H9 (cell line): Measurements from ENCODE around the gene ANKRD44. TPM values are rescaled to one million over a fixed set of nuclear protein-coding genes. Genes with fewer than 3 reads are reported as not detected.

Experiments
- DNase-seq: peaks from one replicate; pipeline ENCODE4 v3.0.0-alpha.2; 2017
- H2AFZ ChIP-seq: one replicate; pipeline ENCODE4 v1.6.1; 2013; ENCODE audit warnings: mild to moderate bottlenecking, low read length, control low read depth, moderate library complexity
- H2AK5ac ChIP-seq: 2 replicates; pipeline ENCODE4 v1.6.1; 2013; ENCODE audit warnings: low read length, control low read depth, mixed read lengths; ENCODE audit not compliant: insufficient read length
- H2BK120ac ChIP-seq: one replicate; pipeline ENCODE4 v1.6.1; 2013; ENCODE audit warnings: low read depth, mild to moderate bottlenecking, low read length, control low read depth, inconsistent platforms; ENCODE audit not compliant: poor library complexity, severe bottlenecking
- H2BK12ac ChIP-seq: 2 replicates; pipeline ENCODE4 v1.6.1; 2013; ENCODE audit warnings: low read length, control low read depth, mixed read lengths, low read depth; ENCODE audit not compliant: insufficient read length
- H2BK15ac ChIP-seq: 2 replicates; pipeline ENCODE4 v1.6.1; 2013; ENCODE audit warnings: low read depth, low read length, control low read depth
- H2BK20ac ChIP-seq: one replicate; pipeline ENCODE4 v1.6.1; 2013; ENCODE audit warnings: low read depth, mild to moderate bottlenecking, low read length, control low read depth, inconsistent platforms; ENCODE audit not compliant: poor library complexity, severe bottlenecking
- H2BK5ac ChIP-seq: 2 replicates; pipeline ENCODE4 v1.6.1; 2013; ENCODE audit warnings: low read length, control low read depth, mixed read lengths; ENCODE audit not compliant: insufficient read length
- H3K14ac ChIP-seq: 2 replicates; pipeline ENCODE4 v1.6.1; 2013; ENCODE audit warnings: low read length, control low read depth; ENCODE audit not compliant: insufficient read depth
- H3K18ac ChIP-seq: 2 replicates; pipeline ENCODE4 v1.6.1; 2013; ENCODE audit warnings: low read depth, mild to moderate bottlenecking, mixed read lengths, low read length, control low read depth; ENCODE audit not compliant: insufficient read length
- H3K23ac ChIP-seq: 2 replicates; pipeline ENCODE4 v1.6.1; 2013; ENCODE audit warnings: low read length, control low read depth, mixed read lengths, low read depth; ENCODE audit not compliant: insufficient read length
- H3K23me2 ChIP-seq: 2 replicates; pipeline ENCODE4 v1.6.1; 2013; ENCODE audit warnings: low read depth, mild to moderate bottlenecking, mixed read lengths, low read length, control low read depth; ENCODE audit not compliant: insufficient read length, poor library complexity, severe bottlenecking
- H3K27ac ChIP-seq: 2 replicates; pipeline ENCODE4 v1.5.1; 2013; ENCODE audit warnings: low read length, control low read depth, mixed read lengths, low read depth; ENCODE audit not compliant: insufficient read length
- H3K27me3 ChIP-seq: 2 replicates; pipeline ENCODE4 v1.6.1; 2013; ENCODE audit warnings: low read length, control low read depth, inconsistent platforms; ENCODE audit not compliant: insufficient read depth
- H3K4ac ChIP-seq: 2 replicates; pipeline ENCODE4 v1.6.1; 2013; ENCODE audit warnings: low read depth, mild to moderate bottlenecking, control low read depth, inconsistent platforms, low read length, moderate library complexity
- H3K4me1 ChIP-seq: 2 replicates; pipeline ENCODE4 v1.6.1; 2013; ENCODE audit warnings: low read length, control low read depth, inconsistent platforms; ENCODE audit not compliant: insufficient read depth
- H3K4me2 ChIP-seq: 2 replicates; pipeline ENCODE4 v1.6.1; 2013; ENCODE audit warnings: low read length, control low read depth, mixed read lengths; ENCODE audit not compliant: insufficient read length, insufficient read depth
- H3K56ac ChIP-seq: 2 replicates; pipeline ENCODE4 v1.6.1; 2013; ENCODE audit warnings: low read depth, mild to moderate bottlenecking, mixed read lengths, low read length, control low read depth; ENCODE audit not compliant: insufficient read length
- H3K79me1 ChIP-seq: 2 replicates; pipeline ENCODE4 v1.6.1; 2013; ENCODE audit warnings: low read depth, mild to moderate bottlenecking, moderate library complexity, low read length, control low read depth, inconsistent platforms; ENCODE audit not compliant: insufficient read depth, poor library complexity, severe bottlenecking
- H3K79me2 ChIP-seq: 2 replicates; pipeline ENCODE4 v1.6.1; 2013; ENCODE audit warnings: low read length, control low read depth, inconsistent platforms; ENCODE audit not compliant: insufficient read depth
- H3K9ac ChIP-seq: 2 replicates; pipeline ENCODE4 v1.6.1; 2013; ENCODE audit warnings: low read length, control low read depth, mixed read lengths; ENCODE audit not compliant: insufficient read length; ENCODE audit errors: extremely low read depth
- H3K9me3 ChIP-seq: one replicate; pipeline ENCODE4 v1.6.1; 2013; ENCODE audit warnings: low read depth, low read length, inconsistent platforms; ENCODE audit not compliant: control insufficient read depth
- H3T11ph ChIP-seq: one replicate; pipeline ENCODE4 v1.6.1; 2013; ENCODE audit warnings: mild to moderate bottlenecking, low read length, control low read depth, inconsistent platforms
- H4K20me1 ChIP-seq: one replicate; pipeline ENCODE4 v1.6.1; 2013; ENCODE audit not compliant: control insufficient read depth, insufficient read length, insufficient read depth
- H4K5ac ChIP-seq: 2 replicates; pipeline ENCODE4 v1.6.1; 2013; ENCODE audit warnings: low read depth, mild to moderate bottlenecking, mixed read lengths, low read length, control low read depth; ENCODE audit not compliant: insufficient read length
- H4K8ac ChIP-seq: replicated peaks from 2 replicates; pipeline ENCODE4 v1.6.1; 2013; ENCODE audit warnings: low read length, control low read depth, mixed read lengths, low read depth; ENCODE audit not compliant: insufficient read length
- H4K91ac ChIP-seq: 2 replicates; pipeline ENCODE4 v1.6.1; 2013; ENCODE audit warnings: low read depth, mild to moderate bottlenecking, moderate library complexity, mixed read lengths, low read length, control low read depth; ENCODE audit not compliant: insufficient read length
- H3K27ac Mint-ChIP-seq, 3 experiments: 2 replicates in 2 of 3; 3 replicates in 1 of 3; pipeline ENCODE4 v1.8.0; 2020 to 2021; ENCODE audit warnings: mixed read lengths in 3 of 3, mild to moderate bottlenecking in 1 of 3, moderate library complexity in 1 of 3
- H3K27me3 Mint-ChIP-seq: 2 replicates; pipeline ENCODE4 v1.8.0; 2021; ENCODE audit warnings: low read depth, mild to moderate bottlenecking, moderate library complexity, mixed read lengths
- H3K36me3 Mint-ChIP-seq, 3 experiments: 2 replicates in 2 of 3; 3 replicates in 1 of 3; pipeline ENCODE4 v1.8.0; 2020 to 2021; ENCODE audit warnings: low read depth in 3 of 3, mixed read lengths in 3 of 3; ENCODE audit not compliant: insufficient read depth in 1 of 3
- H3K4me1 Mint-ChIP-seq, 2 experiments: 2 replicates each; pipeline ENCODE4 v1.8.0; 2020; ENCODE audit warnings: mixed read lengths in 2 of 2
- H3K4me3 Mint-ChIP-seq, 2 experiments: 2 replicates in 1 of 2; 3 replicates in 1 of 2; pipeline ENCODE4 v1.8.0; 2020 to 2021; ENCODE audit warnings: mild to moderate bottlenecking in 2 of 2, mixed read lengths in 2 of 2, moderate library complexity in 1 of 2
- H3K9me3 Mint-ChIP-seq, 2 experiments: 2 replicates in 1 of 2; 3 replicates in 1 of 2; pipeline ENCODE4 v1.8.0; 2020; ENCODE audit warnings: mild to moderate bottlenecking in 2 of 2, mixed read lengths in 2 of 2, moderate library complexity in 1 of 2
- CTCF ChIP-seq: fragments of 200-600 bp; sonication (generic); conservative IDR thresholded peaks from 3 replicates; pipeline ENCODE4 v1.8.0; 2021; ENCODE audit warnings: antibody characterized with exemption, mild to moderate bottlenecking
- WGBS: extraction: QIAGEN DNeasy Blood & Tissue Kit; methylation state at CpG from one replicate; pipeline ENCODE4 v1.1.7; 2013; ENCODE audit warnings: missing lambda C conversion rate, low lambda C conversion rate, mixed read lengths; ENCODE audit not compliant: insufficient read length; ENCODE audit errors: extremely low coverage; 5-methylcytosine and 5-hydroxymethylcytosine counted together
- total RNA-seq: library from RNA; stranded (reverse); gene quantifications from 2 replicates; pipeline ENCODE4 v1.2.1, GENCODE V29; 2021

The ANKRD44 gene
- total RNA-seq, 1 experiment from 2014 or later: 1.9 TPM

DNA sequence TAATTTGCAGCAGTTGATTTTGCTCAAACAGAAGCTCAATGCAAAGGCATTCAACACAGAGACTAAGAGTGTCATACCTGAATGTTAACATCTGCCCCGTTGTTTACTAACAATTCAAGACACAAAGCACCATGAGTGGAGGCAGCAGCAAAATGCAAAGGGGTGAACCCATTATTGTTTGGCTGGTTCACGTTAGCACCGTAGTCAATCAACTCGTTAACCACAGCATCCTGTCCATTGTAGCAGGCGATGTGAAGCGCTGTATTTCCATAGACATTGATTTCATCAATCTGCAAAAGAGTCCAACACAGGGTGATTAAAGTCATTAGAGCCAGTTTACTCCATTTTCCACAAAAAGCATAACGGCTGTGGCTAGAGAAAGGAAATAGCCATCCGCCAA lies 189.3 kb downstream of the ANKRD44 start:
- Histone ChIP-seq H3T11ph (no peak overlapping the region), H2BK120ac (no peak overlapping the region), H4K91ac (no peak overlapping the region), H3K56ac (no peak overlapping the region), H3K4ac (no peak overlapping the region), H3K18ac (no peak overlapping the region), H3K9ac (no peak overlapping the region), H3K27ac (no peak overlapping the region), H3K4me2 (no peak overlapping the region), H3K79me2 (no peaks in the 10 kb centered on the region), H2AK5ac (no peak overlapping the region), H2BK15ac (no peak overlapping the region), H3K4me1 (no peaks in the 10 kb centered on the region), H2AFZ (no peak overlapping the region), H4K20me1 (no peaks in the 10 kb centered on the region), H2BK5ac (no peak overlapping the region), H4K8ac (no peak overlapping the region), H3K27me3 (no peaks in the 10 kb centered on the region), H3K14ac (no peak overlapping the region), H3K79me1 (no peaks in the 10 kb centered on the region), H2BK12ac (no peak overlapping the region), H2BK20ac (no peak overlapping the region), H4K5ac (no peak overlapping the region), H3K9me3 (no peaks in the 10 kb centered on the region), H3K23me2 (no peaks in the 10 kb centered on the region), H3K23ac (no peak overlapping the region)
- Mint-ChIP-seq H3K9me3 (no peaks in the 10 kb centered on the region), H3K27ac (no peak overlapping the region), H3K4me1 (peaks cover 0 to 6% of the 10 kb centered on the region in 2 experiments; a peak in 2 of 4 replicates), H3K27me3 (no peaks in the 10 kb centered on the region; the same call in 1 of the 2 replicates), H3K36me3 (no peaks in the 10 kb centered on the region), H3K4me3 (no peak overlapping the region)
- no peak for DNase-seq
- TF ChIP-seq CTCF: no peak
- WGBS: no CpG with 5 or more reads among the region's 8 CpGs
